ENCODE data around the gene ANKH.
"Not testable (repeated sequence)": the region's sequence is repeated elsewhere in the genome, so short reads cannot be mapped to it uniquely, and the experiment has no call there.

The ANKH gene

GRCh38 chr5:14884062-14884612 lies 12.6 kb upstream of the ANKH start:
- in situ Hi-C loops (cut with MboI; ENCODE audit: low sequenced_read_pairs) = no loop called here

GRCh38 chr5:14882658-14883580 lies 11.3 kb upstream of the ANKH start:
- in situ Hi-C loops (cut with MboI; ENCODE audit: low sequenced_read_pairs) = no loop called here

- in situ Hi-C loops (cut with MboI; ENCODE audit: low sequenced_read_pairs) = no loop called here
Observed at GRCh38 chr5:14881826-14882225, 10.2 kb upstream of the ANKH start.

- in situ Hi-C loops (cut with MboI; ENCODE audit: low sequenced_read_pairs) = no loop called here
Observed at GRCh38 chr5:14880688-14881087, 9.1 kb upstream of the ANKH start.

GRCh38 chr5:14879937-14880589 lies 8.5 kb upstream of the ANKH start:
- in situ Hi-C loops (cut with MboI; ENCODE audit: low sequenced_read_pairs) = no loop called here

GRCh38 chr5:14879393-14879792 lies 7.8 kb upstream of the ANKH start:
- in situ Hi-C loops (cut with MboI; ENCODE audit: low sequenced_read_pairs) = no loop called here

GRCh38 chr5:14878192-14878591 lies 6.6 kb upstream of the ANKH start:
- in situ Hi-C loops (cut with MboI; ENCODE audit: low sequenced_read_pairs) = not testable (repeated sequence)

- in situ Hi-C loops (cut with MboI; ENCODE audit: low sequenced_read_pairs) = no loop called here
Observed at GRCh38 chr5:14876095-14876494, 4.5 kb upstream of the ANKH start.

GRCh38 chr5:14873790-14874189 lies 2.2 kb upstream of the ANKH start:
- in situ Hi-C loops (cut with MboI; ENCODE audit: low sequenced_read_pairs) = no loop called here

GRCh38 chr5:14873093-14873492 lies 1.5 kb upstream of the ANKH start:
- in situ Hi-C loops (cut with MboI; ENCODE audit: low sequenced_read_pairs) = no loop called here

- in situ Hi-C loops (cut with MboI; ENCODE audit: low sequenced_read_pairs) = no loop called here
Observed at GRCh38 chr5:14872070-14872989, 752 bp upstream of the ANKH start.

GRCh38 chr5:14870337-14871213 lies 1.0 kb downstream of the ANKH start:
- in situ Hi-C loops (cut with MboI; ENCODE audit: low sequenced_read_pairs) = no loop called here

GRCh38 chr5:14869668-14870164 lies 1.9 kb downstream of the ANKH start:
- in situ Hi-C loops (cut with MboI; ENCODE audit: low sequenced_read_pairs) = no loop called here

- in situ Hi-C loops (cut with MboI; ENCODE audit: low sequenced_read_pairs) = no loop called here
Observed at GRCh38 chr5:14869233-14869632, 2.3 kb downstream of the ANKH start.

- in situ Hi-C loops (cut with MboI; ENCODE audit: low sequenced_read_pairs) = no loop called here
Observed at GRCh38 chr5:14868771-14869170, 2.8 kb downstream of the ANKH start.

- in situ Hi-C loops (cut with MboI; ENCODE audit: low sequenced_read_pairs) = no loop called here
Observed at GRCh38 chr5:14864181-14864812, 7.3 kb downstream of the ANKH start.

- in situ Hi-C loops (cut with MboI; ENCODE audit: low sequenced_read_pairs) = no loop called here
Observed at GRCh38 chr5:14863105-14863504, 8.5 kb downstream of the ANKH start.

GRCh38 chr5:14861123-14861765 lies 10.3 kb downstream of the ANKH start:
- in situ Hi-C loops (cut with MboI; ENCODE audit: low sequenced_read_pairs) = no loop called here

- in situ Hi-C loops (cut with MboI; ENCODE audit: low sequenced_read_pairs) = no loop called here
Observed at GRCh38 chr5:14859980-14860379, 11.6 kb downstream of the ANKH start.

Data from HL-60/S4 (cell line).